GM20000 (cell line): ENCODE measurements around the gene RREB1.
A peak's percentile ranks its signal among the peaks of the same experiment; 100 is the strongest.

Source experiments
- DNase-seq: peaks from one replicate; pipeline ENCODE4 v3.0.0; 2012; ENCODE audit warnings: low spot score
- TF ChIP-seq, protein P1 (sequence below): IDR thresholded peaks from 2 replicates; pipeline ENCODE4 v1.5.1; 2012; ENCODE audit warnings: mild to moderate bottlenecking, control low read depth; ENCODE audit errors: extremely low read depth, missing control alignments

The RREB1 gene

DNA sequence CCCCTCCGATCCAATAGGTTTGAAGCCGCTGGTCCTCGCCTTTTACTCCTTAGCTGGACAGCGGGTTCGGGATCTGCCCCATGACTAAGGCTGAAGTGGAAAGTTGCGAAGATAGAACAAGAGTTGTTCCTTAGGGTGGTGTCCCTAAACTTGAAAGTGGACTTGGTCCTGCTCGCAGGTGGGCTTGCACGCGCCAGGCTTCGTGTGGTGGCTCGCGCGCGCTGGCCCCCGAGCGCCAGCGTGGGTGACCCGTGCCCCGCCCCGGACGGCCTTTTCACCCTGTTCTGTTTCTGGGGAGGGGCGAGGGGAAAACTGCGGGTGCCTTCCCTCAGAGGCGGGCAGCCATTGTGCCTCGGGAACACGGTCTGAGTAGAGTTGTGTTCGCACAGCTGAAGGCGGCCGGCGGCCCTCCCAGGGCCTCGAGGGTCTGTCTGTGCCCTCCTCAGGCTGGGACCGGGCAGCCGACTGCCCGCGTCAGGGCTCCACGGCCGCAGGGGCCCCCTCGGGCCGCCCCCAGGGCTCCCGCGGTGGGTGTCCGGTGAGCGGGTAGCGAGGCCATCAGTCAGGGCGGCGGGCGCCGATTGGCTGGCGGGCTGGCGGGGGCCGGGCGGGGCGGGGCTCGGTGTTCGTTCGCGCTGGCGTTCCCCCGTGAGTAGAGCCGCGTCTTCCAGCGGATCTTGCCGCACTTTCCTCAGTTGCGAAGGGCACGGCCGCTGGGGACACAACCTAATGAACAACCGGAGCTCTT is 33.0 kb downstream of the RREB1 start:
- peak; percentile 94 for DNase-seq
- TF ChIP-seq, protein P1, sequence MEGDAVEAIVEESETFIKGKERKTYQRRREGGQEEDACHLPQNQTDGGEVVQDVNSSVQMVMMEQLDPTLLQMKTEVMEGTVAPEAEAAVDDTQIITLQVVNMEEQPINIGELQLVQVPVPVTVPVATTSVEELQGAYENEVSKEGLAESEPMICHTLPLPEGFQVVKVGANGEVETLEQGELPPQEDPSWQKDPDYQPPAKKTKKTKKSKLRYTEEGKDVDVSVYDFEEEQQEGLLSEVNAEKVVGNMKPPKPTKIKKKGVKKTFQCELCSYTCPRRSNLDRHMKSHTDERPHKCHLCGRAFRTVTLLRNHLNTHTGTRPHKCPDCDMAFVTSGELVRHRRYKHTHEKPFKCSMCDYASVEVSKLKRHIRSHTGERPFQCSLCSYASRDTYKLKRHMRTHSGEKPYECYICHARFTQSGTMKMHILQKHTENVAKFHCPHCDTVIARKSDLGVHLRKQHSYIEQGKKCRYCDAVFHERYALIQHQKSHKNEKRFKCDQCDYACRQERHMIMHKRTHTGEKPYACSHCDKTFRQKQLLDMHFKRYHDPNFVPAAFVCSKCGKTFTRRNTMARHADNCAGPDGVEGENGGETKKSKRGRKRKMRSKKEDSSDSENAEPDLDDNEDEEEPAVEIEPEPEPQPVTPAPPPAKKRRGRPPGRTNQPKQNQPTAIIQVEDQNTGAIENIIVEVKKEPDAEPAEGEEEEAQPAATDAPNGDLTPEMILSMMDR: no peak

DNA sequence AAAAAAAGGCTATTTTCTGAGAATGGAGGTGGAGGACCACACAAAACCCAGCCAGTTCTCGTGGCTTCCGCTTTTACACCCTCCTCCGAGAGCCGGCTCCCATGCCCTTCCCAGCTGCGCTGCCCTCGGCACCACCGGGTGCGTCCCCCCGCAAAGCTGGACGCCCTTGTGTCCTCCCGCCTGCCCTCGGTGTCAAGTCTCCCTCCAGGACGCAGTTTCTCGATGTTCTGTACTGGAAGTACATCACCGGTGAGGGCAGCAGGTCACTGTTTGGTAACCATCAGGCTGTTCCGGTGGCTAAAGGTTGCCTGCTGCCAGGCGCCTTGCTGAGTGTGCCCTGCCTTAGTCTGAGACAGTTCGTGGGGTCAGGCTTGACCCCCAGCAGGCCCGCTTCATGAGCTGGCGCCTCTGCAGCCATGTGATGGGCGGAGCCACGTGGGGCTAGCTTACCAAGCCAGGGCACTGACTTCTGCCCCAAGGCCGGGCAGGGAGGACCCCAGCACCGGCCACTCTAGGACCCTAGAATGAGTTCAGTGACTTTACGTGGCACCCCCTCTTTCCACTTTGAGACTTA is 34.6 kb downstream of the RREB1 start:
- no peak for DNase-seq
- TF ChIP-seq, protein P1: no peak

DNA sequence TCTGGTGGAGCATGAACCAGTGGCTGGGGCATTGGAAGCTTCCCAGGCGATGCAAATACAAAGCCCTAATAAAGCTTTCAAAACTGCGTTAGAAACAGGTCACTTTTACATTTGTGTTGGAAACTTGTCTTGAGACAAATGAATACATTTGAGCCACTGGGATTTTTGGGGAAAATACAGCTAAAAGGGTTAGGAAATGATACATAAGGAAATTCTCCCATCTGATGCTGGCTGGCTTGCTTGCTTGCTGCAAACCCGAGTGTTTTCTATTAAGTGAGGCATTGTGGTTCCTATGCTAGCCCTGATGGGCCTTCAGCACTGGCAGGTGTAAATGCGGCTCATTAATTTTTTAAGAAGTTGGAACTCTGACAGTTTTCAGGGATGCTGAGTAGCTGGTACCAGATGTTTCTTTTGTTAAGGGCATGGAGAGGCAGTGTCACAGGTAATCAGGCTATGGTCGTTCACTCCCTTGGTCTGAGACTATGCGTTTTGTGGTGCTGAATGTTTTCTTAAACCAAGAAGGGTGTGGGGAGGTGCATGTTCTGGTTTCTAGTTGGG is 35.2 kb downstream of the RREB1 start:
- no peak for DNase-seq
- TF ChIP-seq, protein P1: no peak

DNA sequence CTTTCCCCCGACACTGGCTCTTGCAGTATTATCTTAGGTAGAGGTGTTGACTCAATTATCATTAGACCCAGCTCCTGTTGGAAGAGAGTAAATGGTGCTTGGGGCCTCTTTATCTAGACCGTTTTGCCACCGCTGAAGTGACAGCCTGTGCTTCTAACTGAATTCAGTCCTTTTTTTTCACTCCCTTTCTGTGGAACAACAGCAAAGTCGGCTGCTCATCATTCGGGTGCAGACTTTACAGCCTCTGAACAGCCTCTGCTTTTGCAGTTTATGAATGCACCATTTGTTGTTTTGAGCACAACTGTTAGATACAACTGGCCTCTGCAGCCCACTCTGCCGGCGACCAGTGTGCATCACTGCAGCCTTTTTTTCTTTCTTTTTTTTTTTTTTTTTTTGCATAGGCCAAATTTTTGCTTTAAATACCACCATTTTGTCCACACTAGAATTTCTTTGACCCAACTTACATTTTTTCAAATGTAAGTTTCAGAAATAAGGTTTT is 35.8 kb downstream of the RREB1 start:
- TF ChIP-seq, protein P1: no peak
- no peak for DNase-seq

DNA sequence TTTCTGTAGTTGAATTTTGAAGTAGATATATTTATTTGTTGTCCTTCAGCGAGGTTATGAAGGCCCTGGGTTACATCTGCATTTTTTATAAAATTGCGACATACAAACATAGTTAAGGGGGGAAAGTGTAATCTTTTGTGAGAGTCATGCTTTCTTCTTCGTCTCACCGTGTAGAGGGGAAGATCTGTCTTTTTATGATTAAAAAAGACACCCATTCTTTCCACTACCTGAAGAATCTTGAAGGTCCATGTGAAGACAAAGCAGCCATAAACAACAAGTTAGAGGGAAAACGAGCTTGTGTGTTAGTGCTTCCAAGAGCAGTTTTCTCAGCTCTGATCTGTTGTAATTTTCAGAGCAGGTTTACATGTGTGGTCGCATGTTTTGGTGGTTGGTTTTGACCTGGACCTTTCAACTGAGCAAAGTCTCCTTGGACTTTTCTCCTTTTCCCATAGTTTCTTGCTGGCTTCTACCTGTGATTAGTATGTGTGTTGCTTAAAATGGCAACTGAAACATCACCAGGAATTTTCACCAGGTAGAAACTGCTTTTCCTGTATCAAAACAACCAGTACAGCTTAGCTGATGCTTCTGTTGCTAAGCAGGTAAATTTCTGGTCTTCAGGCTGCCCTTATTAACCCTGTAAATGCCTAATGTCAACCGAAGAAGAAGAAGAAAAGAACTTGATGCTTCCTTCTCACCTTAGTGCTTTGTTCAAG is 37.3 kb downstream of the RREB1 start:
- TF ChIP-seq, protein P1: no peak

GRCh38 chr6:7145585-7145884 is 37.8 kb downstream of the RREB1 start:
- no peak for DNase-seq
- TF ChIP-seq, protein P1: no peak

More for the DNA sequence above, 37.3 kb downstream of the RREB1 start:
- no peak for DNase-seq
